GM19099 (cell line): Measurements from ENCODE around the gene NKAIN4.

Experiments
- POLR2A ChIP-seq: IDR thresholded peaks from 3 replicates; pipeline ENCODE4 v1.6.1; 2011; ENCODE audit warnings: low read depth; ENCODE audit not compliant: insufficient read length; ENCODE audit errors: extremely low read depth

NKAIN4 gene

GRCh38 chr20:63259734-63260460, 5.6 kb upstream of the NKAIN4 start:
- TF ChIP-seq POLR2A: no peak

DNA sequence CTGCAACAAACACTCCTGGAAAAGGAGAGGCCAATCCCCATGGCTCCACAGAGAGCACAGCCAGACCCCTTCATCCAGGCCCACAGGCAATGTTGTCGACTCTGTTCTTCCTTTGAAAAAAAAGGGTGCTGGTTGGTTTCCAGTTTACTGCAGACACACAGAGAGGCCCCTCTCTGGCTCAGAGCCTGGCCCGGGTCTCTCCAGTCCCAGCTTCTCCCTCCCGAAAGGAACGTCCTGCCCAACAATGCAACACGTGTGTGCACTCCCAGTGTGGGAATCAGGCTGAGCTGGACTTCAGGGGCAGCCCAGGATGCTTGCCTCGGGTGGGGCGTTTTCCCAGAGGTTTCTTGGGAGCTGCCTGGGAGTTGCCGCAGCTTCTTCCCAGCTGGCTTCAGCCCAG, 4.5 kb upstream of the NKAIN4 start:
- TF ChIP-seq POLR2A: no peak

DNA sequence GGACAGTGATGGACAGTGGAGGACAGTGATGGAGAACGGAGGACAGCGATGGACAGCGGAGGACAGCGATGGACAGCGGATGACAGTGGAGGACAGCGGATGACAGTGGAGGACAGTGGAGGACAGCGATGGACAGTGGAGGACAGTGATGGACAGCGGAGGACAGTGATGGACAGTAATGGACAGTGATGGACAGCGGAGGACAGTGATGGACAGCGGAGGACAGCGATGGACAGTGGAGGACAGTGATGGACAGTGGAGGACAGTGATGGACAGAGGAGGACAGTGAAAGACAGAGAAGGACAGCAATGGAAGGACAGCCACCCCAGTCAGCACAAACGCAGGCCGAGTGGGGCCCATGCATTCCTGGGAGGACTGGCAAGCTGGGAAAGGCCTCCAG, 3.4 kb upstream of the NKAIN4 start:
- TF ChIP-seq POLR2A: no peak

DNA sequence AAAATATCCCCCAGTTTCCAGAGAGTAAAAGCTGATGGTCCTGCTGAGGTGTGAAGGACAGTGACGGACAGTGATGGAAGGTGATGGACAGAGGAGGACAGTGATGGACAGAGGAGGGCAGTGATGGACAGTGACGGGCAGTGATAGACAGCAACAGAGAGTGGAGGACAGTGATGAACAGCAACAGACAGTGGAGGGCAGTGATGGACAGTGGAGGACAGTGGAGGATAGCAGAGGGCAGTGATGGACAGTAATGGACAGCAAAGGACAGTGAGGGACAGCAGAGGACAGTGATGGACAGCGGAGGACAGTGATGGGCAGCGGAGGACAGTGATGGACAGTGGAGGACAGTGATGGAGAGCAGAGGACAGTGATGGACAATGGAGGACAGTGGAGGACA, 2.7 kb upstream of the NKAIN4 start:
- no peak for TF ChIP-seq POLR2A

DNA sequence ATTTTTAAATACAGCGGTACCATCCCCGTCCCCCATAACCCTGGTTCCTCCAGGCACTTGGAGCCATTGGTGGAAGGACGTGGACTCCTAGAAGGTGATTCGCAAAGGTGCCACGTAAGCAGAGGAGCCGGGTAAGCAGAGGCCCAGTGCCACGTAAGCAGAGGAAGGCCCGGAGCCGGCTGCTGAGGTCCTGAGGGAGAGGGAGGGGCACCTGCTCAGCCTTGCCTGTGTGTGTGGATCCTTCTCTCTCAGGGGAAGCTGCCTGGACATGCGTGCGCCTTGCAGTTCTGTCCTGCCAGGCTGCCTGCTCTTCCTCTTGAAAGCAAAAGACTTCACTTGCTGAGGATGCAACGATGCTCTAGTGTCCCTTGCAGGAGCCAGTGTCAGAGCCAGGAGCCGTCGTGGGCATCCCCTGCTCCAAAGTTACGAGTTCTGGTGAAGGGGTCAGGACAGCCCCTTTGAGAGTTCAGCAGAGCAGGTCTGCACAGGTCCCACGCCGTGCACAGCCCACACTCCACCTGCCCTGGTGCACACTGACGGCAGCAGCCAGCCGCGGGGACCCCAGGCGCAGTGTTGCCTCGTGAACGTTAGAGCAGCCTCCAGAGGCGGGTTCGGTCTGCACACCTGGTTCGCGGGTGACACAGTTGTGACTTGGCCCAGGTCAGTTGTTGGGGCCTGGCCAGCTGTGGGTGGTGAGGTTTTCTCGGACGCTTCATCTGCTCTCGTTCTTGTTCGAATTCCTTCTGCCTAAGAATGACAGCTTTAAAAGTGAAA, 1.9 kb upstream of the NKAIN4 start:
- TF ChIP-seq POLR2A: no peak

- TF ChIP-seq POLR2A: no peak
Measured at GRCh38 chr20:63254606-63255384, 532 bp upstream of the NKAIN4 start.

DNA sequence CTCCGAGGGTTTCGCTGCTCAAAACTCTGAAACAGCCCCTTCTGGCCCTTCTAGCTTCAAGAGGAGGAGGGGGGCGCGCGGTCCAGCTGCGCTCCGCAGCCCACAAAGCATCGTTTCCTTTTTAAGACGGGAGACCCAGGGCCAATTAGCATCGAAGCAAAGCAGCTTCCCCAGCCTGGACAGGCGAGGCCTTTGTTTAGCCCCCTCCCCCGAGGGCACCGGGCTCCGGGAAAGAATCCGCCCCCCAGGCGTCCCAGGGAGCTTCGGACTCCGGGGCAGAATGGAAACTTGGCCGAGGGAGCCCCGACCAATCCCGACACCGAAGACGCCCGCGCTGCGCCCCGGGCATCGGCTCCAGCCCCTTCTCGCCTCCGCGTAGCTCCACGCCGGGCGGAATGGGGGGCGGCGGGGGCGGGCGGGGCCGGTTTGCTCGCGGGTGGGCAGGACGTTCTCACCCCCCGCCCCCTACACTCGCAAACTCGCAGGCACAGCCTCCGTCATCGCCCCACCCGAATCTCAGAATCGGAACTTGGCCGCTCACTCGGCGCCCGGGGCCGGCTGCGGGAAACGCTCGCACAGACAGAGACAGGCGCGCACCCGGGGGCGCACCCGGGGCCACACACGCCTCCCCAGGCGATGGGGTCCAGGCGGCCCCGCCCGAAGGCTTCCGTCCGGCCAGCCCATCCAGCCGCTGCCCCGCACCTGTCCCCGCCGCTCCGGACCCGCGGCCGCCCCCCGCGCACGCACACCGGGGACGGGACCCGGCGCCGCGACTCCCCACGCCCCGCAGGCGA, 628 bp downstream of the NKAIN4 start:
- TF ChIP-seq POLR2A: no peak

DNA sequence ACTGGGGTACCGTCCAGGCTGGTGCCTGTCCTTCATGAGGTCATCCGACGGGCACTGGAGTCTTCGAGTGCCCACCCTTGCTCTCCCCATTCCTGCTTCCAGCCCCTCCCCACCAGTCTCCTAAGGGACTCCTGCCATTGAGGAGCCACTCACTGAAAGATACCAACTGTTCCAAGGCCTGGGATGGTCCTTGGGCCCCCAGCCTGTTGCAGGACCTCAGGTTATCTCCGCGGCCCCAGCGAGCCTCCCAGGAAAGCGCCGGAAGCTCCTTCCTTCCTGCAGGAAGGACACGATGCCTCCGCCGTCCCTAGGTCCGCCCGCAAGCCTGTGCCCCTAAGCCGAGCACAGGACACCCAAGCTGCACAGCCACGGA, 1.2 kb downstream of the NKAIN4 start:
- TF ChIP-seq POLR2A: no peak

GRCh38 chr20:63252284-63252711, 2.0 kb downstream of the NKAIN4 start:
- TF ChIP-seq POLR2A: no peak

DNA sequence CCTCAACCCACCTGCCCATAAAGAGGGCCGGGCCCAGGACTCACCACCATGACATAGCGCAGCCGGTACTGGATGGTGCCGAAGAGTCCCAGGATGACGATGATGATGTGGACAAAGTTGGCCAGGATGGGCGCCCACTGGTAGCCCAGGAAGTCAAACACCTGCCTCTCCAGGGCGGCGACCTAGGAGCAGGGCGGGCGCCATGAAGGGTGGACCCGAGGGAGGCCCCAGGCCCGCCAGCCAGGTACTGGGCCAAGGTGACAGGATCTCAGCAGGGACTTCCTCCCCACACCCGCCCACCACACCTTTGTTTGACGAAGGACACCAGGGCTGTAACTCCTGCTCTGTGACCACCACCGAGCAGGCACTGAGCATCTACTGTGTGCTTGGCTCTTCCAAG, 4.4 kb downstream of the NKAIN4 start:
- TF ChIP-seq POLR2A: no peak

- no peak for TF ChIP-seq POLR2A
Measured at GRCh38 chr20:63248835-63249591, 5.2 kb downstream of the NKAIN4 start.

- TF ChIP-seq POLR2A: no peak
Measured at GRCh38 chr20:63247671-63248228, 6.5 kb downstream of the NKAIN4 start.

DNA sequence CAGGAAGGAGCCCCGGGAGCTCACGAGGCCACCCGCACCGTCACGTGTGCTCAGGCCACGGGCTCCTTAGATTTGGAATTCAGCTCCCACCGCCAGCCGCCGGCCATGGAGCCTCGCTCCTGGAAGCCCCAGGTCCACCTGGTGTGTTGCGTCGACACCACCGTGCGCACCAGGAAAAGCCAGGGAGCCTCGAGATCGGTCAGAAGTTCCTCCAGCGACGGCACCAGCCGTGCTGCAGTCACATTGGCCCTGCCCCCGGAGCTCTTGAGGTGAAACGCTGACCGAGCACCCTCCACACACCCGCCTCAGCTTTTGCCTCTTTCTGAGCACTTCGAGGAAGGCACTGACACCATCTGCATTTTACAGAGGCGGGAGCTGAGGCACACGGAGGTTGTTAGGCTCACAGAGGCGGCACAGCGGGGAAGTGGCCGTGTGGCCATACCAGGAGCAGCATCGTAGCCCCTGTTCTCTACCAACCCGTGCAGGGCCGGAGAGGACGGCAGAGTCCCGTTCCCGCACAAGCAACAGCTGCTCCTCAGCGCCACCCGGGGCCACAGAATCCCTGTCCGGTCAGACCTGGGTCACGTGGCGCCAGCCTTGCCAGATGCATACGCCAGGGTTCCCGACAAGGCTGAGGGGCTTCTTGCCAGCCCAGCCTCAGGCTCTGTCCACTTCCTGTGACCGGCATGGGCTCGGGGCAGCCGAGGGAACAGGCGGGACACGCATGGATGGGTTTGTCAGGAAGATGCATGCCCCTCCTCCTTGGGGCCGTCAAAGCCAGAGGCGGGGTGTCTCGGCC, 7.6 kb downstream of the NKAIN4 start:
- TF ChIP-seq POLR2A: no peak
